Activated CD8-positive, alpha-beta memory T cell treated with anti-CD3 and anti-CD28 coated beads, Interleukin-2, amount 10 ng/mL, durations not matched to agents 7 days and 5 days (primary cell): ENCODE results near the gene MICALL1. TPM values are rescaled to one million over a fixed set of nuclear protein-coding genes. Genes with fewer than 3 reads are reported as not detected.

ENCODE experiments used
- ATAC-seq: fragments of 150-1000 bp; cut with Tn5 transposase; one replicate; pipeline ENCODE4 v1.10.0; 2021; ENCODE audit warnings: moderate library complexity
- CTCF ChIA-PET: fragments of 350-600 bp; sonication (Branson Sonifier 250); formaldehyde crosslinking; loops from one replicate; lab custom pipeline; 2021; ENCODE audit warnings: antibody characterized with exemption; lab: Charles Lee
- DNase-seq: peaks from one replicate; pipeline ENCODE4 v3.0.0-alpha.2; 2020
- H3K27ac Mint-ChIP-seq: one replicate; pipeline ENCODE4 v1.8.0; 2021; ENCODE audit warnings: mild to moderate bottlenecking, mixed read lengths
- H3K27me3 Mint-ChIP-seq: one replicate; pipeline ENCODE4 v1.8.0; 2021; ENCODE audit warnings: mixed read lengths
- H3K36me3 Mint-ChIP-seq: one replicate; pipeline ENCODE4 v1.8.0; 2021; ENCODE audit warnings: mild to moderate bottlenecking, mixed read lengths
- H3K4me1 Mint-ChIP-seq: one replicate; pipeline ENCODE4 v1.8.0; 2021; ENCODE audit warnings: mixed read lengths
- H3K4me3 Mint-ChIP-seq: one replicate; pipeline ENCODE4 v1.8.0; 2021; ENCODE audit warnings: mild to moderate bottlenecking, moderate library complexity, mixed read lengths
- H3K9me3 Mint-ChIP-seq: one replicate; pipeline ENCODE4 v1.8.0; 2022; ENCODE audit warnings: low read depth, mixed read lengths
- total RNA-seq, 2 experiments: library from RNA; stranded (reverse); gene quantifications; one replicate each; pipeline ENCODE4 v1.2.3, GENCODE V29; 2021

Gene MICALL1
- total RNA-seq, 2 experiments from 2014 or later: 19.7 to 23.1 TPM

GRCh38 chr22:37926771-37927636 lies 20.9 kb downstream of the MICALL1 start:
- Mint-ChIP-seq H3K4me1 (no peaks in the 10 kb centered on the region), H3K27ac (no peak overlapping the region), H3K4me3 (no peak overlapping the region), H3K27me3 (no peaks in the 10 kb centered on the region), H3K36me3 (no peaks in the 10 kb centered on the region), H3K9me3 (no peaks in the 10 kb centered on the region)
- no peak for DNase-seq
- CTCF ChIA-PET: no interaction called here
- ATAC-seq: no peak

GRCh38 chr22:37927637-37927936 lies 21.5 kb downstream of the MICALL1 start:
- Mint-ChIP-seq H3K4me3 (no peak overlapping the region), H3K36me3 (no peaks in the 10 kb centered on the region), H3K27me3 (no peaks in the 10 kb centered on the region), H3K9me3 (no peaks in the 10 kb centered on the region), H3K27ac (no peak overlapping the region), H3K4me1 (no peaks in the 10 kb centered on the region)
- DNase-seq: no peak
- CTCF ChIA-PET: interaction anchor here (1.0 kb wide), 1 partner anchor 21 kb away, joined by 3 read pairs; the partner anchor contains the start of gene MICALL1
- no peak for ATAC-seq

GRCh38 chr22:37929390-37929789 lies 23.3 kb downstream of the MICALL1 start:
- Mint-ChIP-seq H3K27me3 (no peaks in the 10 kb centered on the region), H3K36me3 (no peaks in the 10 kb centered on the region), H3K4me1 (peaks cover 11% of the 10 kb centered on the region), H3K27ac (no peak overlapping the region), H3K9me3 (no peaks in the 10 kb centered on the region), H3K4me3 (no peak overlapping the region)
- ATAC-seq: no peak
- CTCF ChIA-PET: no interaction called here
- no peak for DNase-seq

GRCh38 chr22:37930270-37930951 lies 24.3 kb downstream of the MICALL1 start:
- DNase-seq: no peak
- H3K27me3 Mint-ChIP-seq: no peaks in the 10 kb centered on the region
- CTCF ChIA-PET: interaction anchor here (0.6 to 6.1 kb wide), 9 partner anchors 11 to 385 kb away, joined by 3 to 57 read pairs (median 4); partner anchors contain the start of gene EIF3L
- peak; percentile 28 for ATAC-seq
- no peak overlapping the region for H3K27ac Mint-ChIP-seq
- H3K4me3 Mint-ChIP-seq: no peak overlapping the region
- no peaks in the 10 kb centered on the region for H3K9me3 Mint-ChIP-seq
- H3K36me3 Mint-ChIP-seq: no peaks in the 10 kb centered on the region
- H3K4me1 Mint-ChIP-seq: peaks cover 11% of the 10 kb centered on the region

GRCh38 chr22:37930952-37931440 lies 24.9 kb downstream of the MICALL1 start:
- no peaks in the 10 kb centered on the region for H3K9me3 Mint-ChIP-seq

GRCh38 chr22:37931893-37932389 lies 25.8 kb downstream of the MICALL1 start:
- ATAC-seq (no peak), DNase-seq (no peak)
- CTCF ChIA-PET: interaction anchor here (1.3 to 6.1 kb wide), 6 partner anchors 13 to 114 kb away, joined by 4 to 57 read pairs (median 6); partner anchors contain the start of genes C22orf23 and POLR2F
- no peak overlapping the region for H3K4me3 Mint-ChIP-seq
- H3K27me3 Mint-ChIP-seq: no peaks in the 10 kb centered on the region
- peaks cover 11% of the 10 kb centered on the region for H3K4me1 Mint-ChIP-seq
- H3K27ac Mint-ChIP-seq: no peak overlapping the region
- H3K9me3 Mint-ChIP-seq: no peaks in the 10 kb centered on the region
- H3K36me3 Mint-ChIP-seq: no peaks in the 10 kb centered on the region

More at GRCh38 chr22:37930952-37931440, 24.9 kb downstream of the MICALL1 start:
- no peak for ATAC-seq
- Mint-ChIP-seq H3K4me1 (peaks cover 11% of the 10 kb centered on the region), H3K36me3 (no peaks in the 10 kb centered on the region), H3K4me3 (no peak overlapping the region), H3K27me3 (no peaks in the 10 kb centered on the region), H3K27ac (no peak overlapping the region)
- CTCF ChIA-PET: interaction anchor here (0.8 to 6.1 kb wide), 11 partner anchors 12 to 117 kb away, joined by 3 to 57 read pairs (median 4); partner anchors contain the start of genes C22orf23, EIF3L and POLR2F
- no peak for DNase-seq

- peaks cover 11% of the 10 kb centered on the region for H3K4me1 Mint-ChIP-seq
- ATAC-seq: no peak
- no peaks in the 10 kb centered on the region for H3K9me3 Mint-ChIP-seq
- H3K27ac Mint-ChIP-seq: no peak overlapping the region
- H3K36me3 Mint-ChIP-seq: no peaks in the 10 kb centered on the region
- H3K4me3 Mint-ChIP-seq: no peak overlapping the region
- no peaks in the 10 kb centered on the region for H3K27me3 Mint-ChIP-seq
- DNase-seq: no peak
- CTCF ChIA-PET: interaction anchor here (1.4 to 6.1 kb wide), 5 partner anchors 13 to 115 kb away, joined by 4 to 57 read pairs (median 6); partner anchors contain the start of genes C22orf23 and POLR2F
These were observed 26.3 kb downstream of the MICALL1 start for GRCh38 chr22:37932401-37932800.

- Mint-ChIP-seq H3K27me3 (no peaks in the 10 kb centered on the region), H3K9me3 (no peaks in the 10 kb centered on the region), H3K4me1 (peaks cover 11% of the 10 kb centered on the region), H3K27ac (peak overlapping the region; percentile 32), H3K4me3 (no peak overlapping the region), H3K36me3 (no peaks in the 10 kb centered on the region)
- CTCF ChIA-PET: interaction anchor here (1.5 to 6.1 kb wide), 10 partner anchors 13 to 125 kb away, joined by 4 to 57 read pairs (median 8); partner anchors contain the start of genes GCAT and MICALL1
- DNase-seq: no peak
- ATAC-seq: no peak
These were observed 26.9 kb downstream of the MICALL1 start for GRCh38 chr22:37932821-37933578.

- Mint-ChIP-seq H3K27me3 (no peaks in the 10 kb centered on the region), H3K36me3 (no peaks in the 10 kb centered on the region), H3K9me3 (no peaks in the 10 kb centered on the region), H3K4me1 (peaks cover 11% of the 10 kb centered on the region), H3K4me3 (no peak overlapping the region), H3K27ac (peak overlapping the region; percentile 36)
- ATAC-seq: peak; percentile 99
- DNase-seq: peak; percentile 90
- CTCF ChIA-PET: interaction anchor here (0.6 to 6.1 kb wide), 29 partner anchors 8 to 151 kb away, joined by 3 to 57 read pairs (median 4); partner anchors contain the start of genes ANKRD54, C22orf23, GCAT and MICALL1
These were observed 27.7 kb downstream of the MICALL1 start for GRCh38 chr22:37933711-37934376.

GRCh38 chr22:37940698-37941376 lies 34.7 kb downstream of the MICALL1 start:
- H3K4me1 Mint-ChIP-seq: no peaks in the 10 kb centered on the region
- no peak overlapping the region for H3K4me3 Mint-ChIP-seq
- H3K27ac Mint-ChIP-seq: no peak overlapping the region
- DNase-seq (no peak), ATAC-seq (no peak)
- CTCF ChIA-PET: no interaction called here
- H3K9me3 Mint-ChIP-seq: no peaks in the 10 kb centered on the region
- H3K36me3 Mint-ChIP-seq: no peaks in the 10 kb centered on the region
- no peaks in the 10 kb centered on the region for H3K27me3 Mint-ChIP-seq

- Mint-ChIP-seq H3K27ac (no peak overlapping the region), H3K36me3 (no peaks in the 10 kb centered on the region), H3K9me3 (no peaks in the 10 kb centered on the region), H3K4me1 (no peaks in the 10 kb centered on the region), H3K4me3 (no peak overlapping the region), H3K27me3 (no peaks in the 10 kb centered on the region)
- CTCF ChIA-PET: interaction anchor here (1.0 to 1.6 kb wide), 2 partner anchors 8 to 37 kb away, joined by 3 to 4 read pairs; no protein-coding TSS in a partner anchor
- no peak for ATAC-seq
- no peak for DNase-seq
These were observed 36.0 kb downstream of the MICALL1 start for GRCh38 chr22:37942133-37942532.
